Loucy (cell line): ENCODE results near the gene SHISA6.

Source experiments
- EZH2phosphoT487 ChIP-seq: fragments of 200-600 bp; IDR thresholded peaks from 2 replicates; pipeline ENCODE4 v1.6.1; 2018; ENCODE audit warnings: antibody characterized with exemption, mild to moderate bottlenecking, moderate library complexity, borderline replicate concordance
- TF ChIP-seq, protein P1 (sequence below): fragments of 200-600 bp; sonication (generic); conservative IDR thresholded peaks from 2 replicates; pipeline ENCODE4 v1.5.1; 2014; ENCODE audit warnings: mild to moderate bottlenecking, antibody characterized with exemption, low read length

GRCh38 chr17:11324846-11325420 lies 83.9 kb downstream of the SHISA6 start:
- TF ChIP-seq, protein P1, sequence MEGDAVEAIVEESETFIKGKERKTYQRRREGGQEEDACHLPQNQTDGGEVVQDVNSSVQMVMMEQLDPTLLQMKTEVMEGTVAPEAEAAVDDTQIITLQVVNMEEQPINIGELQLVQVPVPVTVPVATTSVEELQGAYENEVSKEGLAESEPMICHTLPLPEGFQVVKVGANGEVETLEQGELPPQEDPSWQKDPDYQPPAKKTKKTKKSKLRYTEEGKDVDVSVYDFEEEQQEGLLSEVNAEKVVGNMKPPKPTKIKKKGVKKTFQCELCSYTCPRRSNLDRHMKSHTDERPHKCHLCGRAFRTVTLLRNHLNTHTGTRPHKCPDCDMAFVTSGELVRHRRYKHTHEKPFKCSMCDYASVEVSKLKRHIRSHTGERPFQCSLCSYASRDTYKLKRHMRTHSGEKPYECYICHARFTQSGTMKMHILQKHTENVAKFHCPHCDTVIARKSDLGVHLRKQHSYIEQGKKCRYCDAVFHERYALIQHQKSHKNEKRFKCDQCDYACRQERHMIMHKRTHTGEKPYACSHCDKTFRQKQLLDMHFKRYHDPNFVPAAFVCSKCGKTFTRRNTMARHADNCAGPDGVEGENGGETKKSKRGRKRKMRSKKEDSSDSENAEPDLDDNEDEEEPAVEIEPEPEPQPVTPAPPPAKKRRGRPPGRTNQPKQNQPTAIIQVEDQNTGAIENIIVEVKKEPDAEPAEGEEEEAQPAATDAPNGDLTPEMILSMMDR = no peak
- TF ChIP-seq EZH2phosphoT487 = no peak
